Parathyroid adenoma (tissue), 2 donors: Measurements from ENCODE around the gene KNCN.

Source experiments
- H2AFZ ChIP-seq: fragments of 300-600 bp; sonication (generic); one replicate; pipeline ENCODE4 v1.7.0; 2017; ENCODE audit warnings: antibody characterized with exemption, mild to moderate bottlenecking
- H3K27ac ChIP-seq: fragments of 300-600 bp; sonication (generic); one replicate; pipeline ENCODE4 v1.7.0; 2017
- H3K27me3 ChIP-seq: fragments of 300-600 bp; sonication (generic); one replicate; pipeline ENCODE4 v1.7.0; 2017; ENCODE audit warnings: low read length; ENCODE audit not compliant: control insufficient read depth, insufficient read depth
- H3K36me3 ChIP-seq: fragments of 300-600 bp; sonication (generic); one replicate; pipeline ENCODE4 v1.7.0; 2017; ENCODE audit warnings: low read length; ENCODE audit not compliant: control insufficient read depth, insufficient read depth
- H3K4me1 ChIP-seq: fragments of 300-600 bp; sonication (generic); one replicate; pipeline ENCODE4 v1.7.0; 2017; ENCODE audit warnings: control low read depth
- H3K4me2 ChIP-seq: fragments of 300-600 bp; sonication (generic); one replicate; pipeline ENCODE4 v1.7.0; 2017; ENCODE audit warnings: low read length
- H3K4me3 ChIP-seq: fragments of 300-600 bp; sonication (generic); one replicate; pipeline ENCODE4 v1.7.0; 2017; ENCODE audit warnings: low read depth, low read length
- H3K79me2 ChIP-seq: fragments of 300-600 bp; sonication (generic); one replicate; pipeline ENCODE4 v1.7.0; 2017; ENCODE audit warnings: control low read depth
- H3K9ac ChIP-seq: fragments of 300-600 bp; sonication (generic); one replicate; pipeline ENCODE4 v1.7.0; 2017; ENCODE audit warnings: mild to moderate bottlenecking
- H3K9me3 ChIP-seq: fragments of 300-600 bp; sonication (generic); one replicate; pipeline ENCODE4 v1.7.0; 2017; ENCODE audit warnings: low read length; ENCODE audit not compliant: control insufficient read depth
- CTCF ChIP-seq: fragments of 300-600 bp; sonication (generic); IDR thresholded peaks from one replicate; pipeline ENCODE4 v1.7.0; 2017; ENCODE audit warnings: antibody characterized with exemption, mild to moderate bottlenecking
- donor health status: primary hyperparathyroidism.

Gene KNCN

GRCh38 chr1:46580140-46580903 lies 28.9 kb upstream of the KNCN start:
- Histone ChIP-seq H3K27me3 (no peaks in the 10 kb centered on the region), H3K4me2 (no peak overlapping the region), H3K36me3 (no peaks in the 10 kb centered on the region), H3K9ac (no peak overlapping the region), H3K79me2 (no peaks in the 10 kb centered on the region), H2AFZ (no peak overlapping the region), H3K27ac (no peak overlapping the region), H3K4me1 (no peaks in the 10 kb centered on the region), H3K4me3 (no peak overlapping the region), H3K9me3 (no peaks in the 10 kb centered on the region)
- TF ChIP-seq CTCF = no peak

GRCh38 chr1:46577671-46578070 lies 26.2 kb upstream of the KNCN start:
- Histone ChIP-seq H3K27me3 (no peaks in the 10 kb centered on the region), H3K79me2 (no peaks in the 10 kb centered on the region), H3K4me3 (no peak overlapping the region), H3K4me1 (no peaks in the 10 kb centered on the region), H3K4me2 (no peak overlapping the region), H3K9ac (no peak overlapping the region), H3K9me3 (no peaks in the 10 kb centered on the region), H3K27ac (no peak overlapping the region), H3K36me3 (no peaks in the 10 kb centered on the region), H2AFZ (no peak overlapping the region)
- TF ChIP-seq CTCF = no peak

- no peaks in the 10 kb centered on the region for H3K9me3 ChIP-seq
- H3K9ac ChIP-seq = no peak overlapping the region
- no peaks in the 10 kb centered on the region for H3K4me1 ChIP-seq
- no peaks in the 10 kb centered on the region for H3K79me2 ChIP-seq
- no peak overlapping the region for H3K4me3 ChIP-seq
- no peak for TF ChIP-seq CTCF
- H3K4me2 ChIP-seq = no peak overlapping the region
- H3K27ac ChIP-seq = no peak overlapping the region
- no peaks in the 10 kb centered on the region for H3K27me3 ChIP-seq
- H3K36me3 ChIP-seq = no peaks in the 10 kb centered on the region
- H2AFZ ChIP-seq = no peak overlapping the region
These were observed 25.1 kb upstream of the KNCN start for GRCh38 chr1:46576596-46576995.

GRCh38 chr1:46575778-46576177 lies 24.3 kb upstream of the KNCN start:
- H2AFZ ChIP-seq = no peak overlapping the region
- H3K9me3 ChIP-seq = no peaks in the 10 kb centered on the region
- H3K9ac ChIP-seq = no peak overlapping the region
- H3K27ac ChIP-seq = no peak overlapping the region
- no peaks in the 10 kb centered on the region for H3K36me3 ChIP-seq
- no peaks in the 10 kb centered on the region for H3K27me3 ChIP-seq
- TF ChIP-seq CTCF = no peak
- H3K4me2 ChIP-seq = no peak overlapping the region
- no peak overlapping the region for H3K4me3 ChIP-seq
- no peaks in the 10 kb centered on the region for H3K79me2 ChIP-seq
- no peaks in the 10 kb centered on the region for H3K4me1 ChIP-seq

- Histone ChIP-seq H3K27ac (no peak overlapping the region), H3K4me3 (no peak overlapping the region), H3K9ac (no peak overlapping the region), H3K9me3 (no peaks in the 10 kb centered on the region), H2AFZ (no peak overlapping the region), H3K27me3 (no peaks in the 10 kb centered on the region), H3K4me2 (no peak overlapping the region), H3K36me3 (no peaks in the 10 kb centered on the region), H3K79me2 (no peaks in the 10 kb centered on the region), H3K4me1 (no peaks in the 10 kb centered on the region)
- TF ChIP-seq CTCF = no peak
These were observed 23.9 kb upstream of the KNCN start for GRCh38 chr1:46575300-46575699.
